GM23248 (cell line): Measurements from ENCODE around the gene HNMT. TPM values are rescaled to one million over a fixed set of nuclear protein-coding genes. Genes with fewer than 3 reads are reported as not detected.

Experiments used
- DNase-seq: peaks from one replicate; pipeline ENCODE4 v3.0.0-alpha.2; 2015
- H2AFZ ChIP-seq: fragments of 200-600 bp; sonication (generic); 2 replicates; pipeline ENCODE4 v1.6.1; 2016; ENCODE audit warnings: antibody characterized with exemption
- H3F3A ChIP-seq: fragments of 200-600 bp; sonication (generic); 2 replicates; pipeline ENCODE4 v1.6.1; 2016; ENCODE audit warnings: mild to moderate bottlenecking, antibody characterized with exemption, mixed run types; ENCODE audit not compliant: insufficient read depth
- H3K27ac ChIP-seq: fragments of 200-600 bp; sonication (generic); 2 replicates; pipeline ENCODE4 v1.5.1; 2016; ENCODE audit warnings: mild to moderate bottlenecking
- H3K27me3 ChIP-seq: fragments of 200-600 bp; sonication (generic); replicated peaks from 2 replicates; pipeline ENCODE4 v1.6.1; 2016; ENCODE audit warnings: mild to moderate bottlenecking; ENCODE audit not compliant: insufficient read depth
- H3K36me3 ChIP-seq: fragments of 200-600 bp; sonication (generic); 2 replicates; pipeline ENCODE4 v1.6.1; 2016; ENCODE audit warnings: low read depth, mild to moderate bottlenecking
- H3K4me1 ChIP-seq: fragments of 200-600 bp; sonication (generic); 2 replicates; pipeline ENCODE4 v1.6.1; 2016; ENCODE audit warnings: mild to moderate bottlenecking; ENCODE audit not compliant: insufficient read depth
- H3K4me2 ChIP-seq: fragments of 200-600 bp; sonication (generic); one replicate; pipeline ENCODE4 v1.6.1; 2016; ENCODE audit warnings: mild to moderate bottlenecking; ENCODE audit not compliant: unreplicated experiment
- H3K4me3 ChIP-seq: fragments of 200-600 bp; sonication (generic); 2 replicates; pipeline ENCODE4 v1.5.1; 2016; ENCODE audit warnings: mild to moderate bottlenecking
- H3K79me2 ChIP-seq: fragments of 200-600 bp; sonication (generic); 2 replicates; pipeline ENCODE4 v1.6.1; 2016; ENCODE audit warnings: mild to moderate bottlenecking; ENCODE audit not compliant: insufficient read depth
- H3K9ac ChIP-seq: fragments of 200-600 bp; sonication (generic); 2 replicates; pipeline ENCODE4 v1.6.1; 2016; ENCODE audit warnings: mild to moderate bottlenecking
- H3K9me2 ChIP-seq: fragments of 200-600 bp; sonication (generic); 2 replicates; pipeline ENCODE4 v1.6.1; 2016; ENCODE audit warnings: mixed run types, mild to moderate bottlenecking, moderate library complexity; ENCODE audit not compliant: insufficient read depth
- H3K9me3 ChIP-seq: fragments of 200-600 bp; sonication (generic); one replicate; pipeline ENCODE4 v1.6.1; 2017; ENCODE audit warnings: low read depth
- H4K20me1 ChIP-seq: fragments of 200-600 bp; sonication (generic); 2 replicates; pipeline ENCODE4 v1.6.0; 2016; ENCODE audit not compliant: insufficient read depth
- EZH2 ChIP-seq: fragments of 200-600 bp; sonication (generic); IDR thresholded peaks from 2 replicates; pipeline ENCODE4 v1.6.1; 2018; ENCODE audit warnings: antibody characterized with exemption, mild to moderate bottlenecking; ENCODE audit not compliant: insufficient read depth, poor library complexity, severe bottlenecking
- EZH2phosphoT487 ChIP-seq: fragments of 200-600 bp; sonication (generic); IDR thresholded peaks from 2 replicates; pipeline ENCODE4 v1.6.1; 2018; ENCODE audit warnings: antibody characterized with exemption, moderate library complexity, mild to moderate bottlenecking, low read depth; ENCODE audit not compliant: insufficient read depth
- WGBS, 2 experiments: methylation state at CpG; one replicate each; pipeline ENCODE4 v1.1.6; 2015 to 2017; ENCODE audit warnings: low lambda C conversion rate in 2 of 2, low coverage in 1 of 2; ENCODE audit errors: missing lambda C conversion rate in 2 of 2; 5-methylcytosine and 5-hydroxymethylcytosine counted together
- in situ Hi-C: fragments of 300-500 bp; cut with MboI; formaldehyde crosslinking; loops from 2 replicates; pipeline ENCODE4 v1.15.0; 2020
- polyA plus RNA-seq: library from polyadenylated mRNA; unstranded; fragments of >200 nt; fragmentation: Nextera tagmentation; extraction: Ambion mirVana; gene quantifications from 2 replicates; pipeline ENCODE4 v1.2.1, GENCODE V29; 2016
- total RNA-seq: library from RNA; depleted of rRNA; stranded (reverse); fragments of >200 nt; shearing (Covaris generic); gene quantifications from 2 replicates; pipeline ENCODE4 v1.2.3, GENCODE V29; 2014

Gene HNMT
- total and polyA plus RNA-seq, 2 experiments from 2014 or later = 6.8 to 7.3 TPM

- Histone ChIP-seq H3K27ac (no peak overlapping the region), H3K9ac (no peak overlapping the region), H2AFZ (no peak overlapping the region), H4K20me1 (no peaks in the 10 kb centered on the region), H3K4me1 (peaks cover 10% of the 10 kb centered on the region), H3K27me3 (peaks cover 21% of the 10 kb centered on the region; the same call in 1 of the 2 replicates), H3K4me3 (no peak overlapping the region), H3F3A (no peaks in the 10 kb centered on the region), H3K9me3 (no peaks in the 10 kb centered on the region), H3K79me2 (no peaks in the 10 kb centered on the region), H3K4me2 (no peak overlapping the region), H3K9me2 (no peaks in the 10 kb centered on the region), H3K36me3 (no peaks in the 10 kb centered on the region)
- WGBS, 2 experiments = 95 to 97% methylated on average over 4 of the region's 4 CpGs
- TF ChIP-seq EZH2 = no peak
- no peak for TF ChIP-seq EZH2phosphoT487
- in situ Hi-C loops = no loop called here
- no peak for DNase-seq
Measured at GRCh38 chr2:137950238-137950637, 14.0 kb upstream of the HNMT start.

- Histone ChIP-seq H3K27me3 (peaks cover 8% of the 10 kb centered on the region; the same call in 1 of the 2 replicates), H3F3A (0 out of 2 replicates have a peak, but pooled peaks cover under 1% of the 10 kb centered on the region), H2AFZ (no peak overlapping the region), H3K4me3 (no peak overlapping the region), H3K9me3 (no peaks in the 10 kb centered on the region), H3K4me2 (no peak overlapping the region), H3K4me1 (peaks cover 15% of the 10 kb centered on the region), H4K20me1 (no peaks in the 10 kb centered on the region), H3K27ac (no peak overlapping the region), H3K79me2 (no peaks in the 10 kb centered on the region), H3K36me3 (no peaks in the 10 kb centered on the region), H3K9me2 (no peaks in the 10 kb centered on the region), H3K9ac (no peak overlapping the region)
- TF ChIP-seq EZH2 (no peak), EZH2phosphoT487 (no peak)
- in situ Hi-C loops = no loop called here
- DNase-seq = peak; percentile 73
- 44 to 45% methylated on average over 3 of the region's 3 CpGs for WGBS, 2 experiments
Measured at GRCh38 chr2:137951586-137951985, 12.7 kb upstream of the HNMT start.

- no peak overlapping the region for H2AFZ ChIP-seq
- H3K4me1 ChIP-seq = peaks cover 26% of the 10 kb centered on the region
- no peak overlapping the region for H3K27ac ChIP-seq
- H3K9me2 ChIP-seq = no peaks in the 10 kb centered on the region
- H3K4me3 ChIP-seq = no peak overlapping the region
- in situ Hi-C loops = no loop called here
- no peak overlapping the region for H3K4me2 ChIP-seq
- 76 to 83% methylated on average over 9 of the region's 9 CpGs for WGBS, 2 experiments
- no peaks in the 10 kb centered on the region for H3K79me2 ChIP-seq
- H3K9me3 ChIP-seq = no peaks in the 10 kb centered on the region
- TF ChIP-seq EZH2phosphoT487 (no peak), EZH2 (no peak)
- no peak for DNase-seq
- no peak overlapping the region for H3K9ac ChIP-seq
- H3K27me3 ChIP-seq = 0 out of 2 replicates have a peak, but pooled peaks cover 3% of the 10 kb centered on the region
- no peaks in the 10 kb centered on the region for H4K20me1 ChIP-seq
- peaks cover 10% of the 10 kb centered on the region; the same call in 1 of the 2 replicates for H3F3A ChIP-seq
- H3K36me3 ChIP-seq = no peaks in the 10 kb centered on the region
Measured at GRCh38 chr2:137952586-137953129, 11.6 kb upstream of the HNMT start.

- H3K4me1 ChIP-seq = peaks cover 30% of the 10 kb centered on the region
- WGBS, 2 experiments = 64 to 72% methylated on average over 2 of the region's 2 CpGs
- TF ChIP-seq EZH2phosphoT487 = no peak
- TF ChIP-seq EZH2 = no peak
- H3K79me2 ChIP-seq = no peaks in the 10 kb centered on the region
- no peak overlapping the region for H3K27ac ChIP-seq
- H3K9me3 ChIP-seq = no peaks in the 10 kb centered on the region
- H4K20me1 ChIP-seq = no peaks in the 10 kb centered on the region
- no peak overlapping the region for H3K4me2 ChIP-seq
- no peak overlapping the region for H3K4me3 ChIP-seq
- in situ Hi-C loops = no loop called here
- no peak for DNase-seq
- H3K9ac ChIP-seq = no peak overlapping the region
- no peak overlapping the region for H2AFZ ChIP-seq
- no peaks in the 10 kb centered on the region for H3K36me3 ChIP-seq
- H3K27me3 ChIP-seq = no peaks in the 10 kb centered on the region
- no peaks in the 10 kb centered on the region for H3K9me2 ChIP-seq
- H3F3A ChIP-seq = peaks cover 10% of the 10 kb centered on the region; the same call in 1 of the 2 replicates
Measured at GRCh38 chr2:137955536-137955935, 8.7 kb upstream of the HNMT start.

GRCh38 chr2:137957033-137957432, 7.2 kb upstream of the HNMT start:
- H3K4me1 ChIP-seq = peaks cover 23% of the 10 kb centered on the region
- DNase-seq = peak; percentile 93
- no peak for TF ChIP-seq EZH2phosphoT487
- no peak for TF ChIP-seq EZH2
- H3K79me2 ChIP-seq = no peaks in the 10 kb centered on the region
- H3K9me2 ChIP-seq = no peaks in the 10 kb centered on the region
- no peaks in the 10 kb centered on the region for H4K20me1 ChIP-seq
- 0 out of 2 replicates have a peak overlapping the region, but pooled peaks have one; percentile 4 for H3K9ac ChIP-seq
- 0 out of 2 replicates have a peak overlapping the region, but pooled peaks have one; percentile 11 for H3K4me3 ChIP-seq
- peak overlapping the region; percentile 52 for H3K27ac ChIP-seq
- peaks cover 10% of the 10 kb centered on the region; the same call in 1 of the 2 replicates for H3F3A ChIP-seq
- peak overlapping the region; percentile 38 for H3K4me2 ChIP-seq
- in situ Hi-C loops = no loop called here
- WGBS, 2 experiments = 0 to 5% methylated on average over 1 of the region's 1 CpG
- H2AFZ ChIP-seq = peak overlapping the region; percentile 54
- H3K9me3 ChIP-seq = no peaks in the 10 kb centered on the region
- H3K27me3 ChIP-seq = no peaks in the 10 kb centered on the region
- H3K36me3 ChIP-seq = no peaks in the 10 kb centered on the region
